HG02642 (cell line): ENCODE measurements around the gene PBX4.

ENCODE experiments used
- ATAC-seq: cut with Tn5 transposase; IDR thresholded peaks from one replicate; pipeline ENCODE4 v1.9.1; 2021; ENCODE audit warnings: mild to moderate bottlenecking; ENCODE audit not compliant: unreplicated experiment, poor library complexity

PBX4 gene

GRCh38 chr19:19562665-19563347, 55.7 kb downstream of the PBX4 start:
- ATAC-seq: no peak

- ATAC-seq: no peak
Measured at GRCh38 chr19:19561946-19562664, 56.4 kb downstream of the PBX4 start.

- ATAC-seq: no peak
Measured at GRCh38 chr19:19559931-19560330, 58.6 kb downstream of the PBX4 start.

- ATAC-seq: no peak
Measured at GRCh38 chr19:19558636-19559035, 59.9 kb downstream of the PBX4 start.

- no peak for ATAC-seq
Measured at GRCh38 chr19:19558055-19558454, 60.4 kb downstream of the PBX4 start.

GRCh38 chr19:19554074-19555023, 64.1 kb downstream of the PBX4 start:
- no peak for ATAC-seq

GRCh38 chr19:19553670-19554069, 64.8 kb downstream of the PBX4 start:
- ATAC-seq: no peak

GRCh38 chr19:19552798-19553197, 65.7 kb downstream of the PBX4 start:
- no peak for ATAC-seq

- ATAC-seq: no peak
Measured at GRCh38 chr19:19551853-19552192, 66.7 kb downstream of the PBX4 start.

- ATAC-seq: no peak
Measured at GRCh38 chr19:19550972-19551852, 67.3 kb downstream of the PBX4 start.

GRCh38 chr19:19550485-19550929, 68.0 kb downstream of the PBX4 start:
- no peak for ATAC-seq

- no peak for ATAC-seq
Measured at GRCh38 chr19:19549804-19550464, 68.6 kb downstream of the PBX4 start.

GRCh38 chr19:19548915-19549759, 69.3 kb downstream of the PBX4 start:
- ATAC-seq: no peak

- ATAC-seq: no peak
Measured at GRCh38 chr19:19547674-19548336, 70.7 kb downstream of the PBX4 start.

GRCh38 chr19:19546751-19547162, 71.7 kb downstream of the PBX4 start:
- no peak for ATAC-seq

GRCh38 chr19:19545707-19546106, 72.8 kb downstream of the PBX4 start:
- ATAC-seq: no peak

GRCh38 chr19:19544954-19545591, 73.4 kb downstream of the PBX4 start:
- no peak for ATAC-seq
